ENCODE results near the gene GTF3A. TPM values are rescaled to one million over a fixed set of nuclear protein-coding genes. Genes with fewer than 3 reads are reported as not detected.

The GTF3A gene
- total RNA-seq, 1 donor, result 111 TPM

DNA sequence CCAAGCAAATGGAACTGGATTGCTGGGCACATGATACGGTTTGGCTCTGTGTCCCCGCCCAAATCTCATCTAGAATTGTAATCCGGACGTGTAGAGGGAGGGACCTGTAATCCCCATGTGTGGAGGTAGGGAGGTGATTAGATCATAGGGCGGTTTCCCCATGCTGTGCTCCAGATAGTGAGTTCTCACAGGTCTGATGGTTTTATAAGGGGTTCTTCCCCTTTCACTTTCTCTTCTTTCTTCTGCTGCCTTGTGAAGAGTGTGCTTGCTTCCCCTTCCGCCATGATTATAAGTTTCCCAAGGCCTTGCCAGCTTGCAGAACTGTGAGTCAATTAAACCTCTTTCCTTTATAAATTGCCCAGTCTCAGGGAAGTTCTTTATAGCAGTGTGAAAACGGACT, 58.6 kb downstream of the GTF3A start:
- TF ChIP-seq CTCF (IDR thresholded peaks at IDR 0.05; ENCODE audit: extremely low read depth, low read depth, low read length), result no peak
- no peaks in the 10 kb centered on the region for H3K79me2 ChIP-seq (ENCODE audit: insufficient read depth, low read length)
- no peaks in the 10 kb centered on the region for H3K36me3 ChIP-seq (ENCODE audit: insufficient read depth, low read length)
- no peaks in the 10 kb centered on the region for H3K9me3 ChIP-seq (ENCODE audit: low read depth, low read length)
- H3K4me1 ChIP-seq (ENCODE audit: insufficient read depth, low read length), result no peaks in the 10 kb centered on the region
- no peak overlapping the region for H3K27ac ChIP-seq (ENCODE audit: low read depth, low read length)
- no peaks in the 10 kb centered on the region for H4K20me1 ChIP-seq (ENCODE audit: insufficient read depth, low read length)
- H2AFZ ChIP-seq (ENCODE audit: low read length), result no peak overlapping the region
- H3K4me3 ChIP-seq (ENCODE audit: insufficient read depth, low read length), result no peak overlapping the region
- DNase-seq (ENCODE audit: insufficient read length, low spot score, missing footprints), result no peak
- peaks cover 2% of the 10 kb centered on the region for H3K27me3 ChIP-seq (ENCODE audit: insufficient read depth, low read length)
- no peak overlapping the region for H3K4me2 ChIP-seq (ENCODE audit: insufficient read depth, low read length)

DNA sequence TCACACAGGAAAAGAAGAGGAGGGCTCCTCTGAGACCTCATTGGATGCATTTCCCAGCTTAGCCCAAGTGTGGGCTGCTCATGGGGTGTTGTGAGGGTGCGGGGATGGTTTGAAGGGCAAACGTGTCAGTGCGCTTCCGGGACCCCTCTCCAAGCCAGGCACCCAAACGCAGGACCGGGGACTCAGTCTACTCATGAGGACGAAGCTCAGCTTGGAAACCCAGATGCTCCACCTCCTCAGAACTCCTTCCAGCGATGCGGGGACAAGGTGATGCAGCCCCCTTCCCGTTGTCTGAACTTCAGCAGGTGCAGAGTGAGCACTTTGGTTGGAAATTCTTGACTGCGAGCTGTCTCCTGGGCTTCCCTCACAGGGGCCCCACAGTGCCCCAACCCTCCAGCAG, 59.0 kb downstream of the GTF3A start:
- Histone ChIP-seq H4K20me1 (ENCODE audit: insufficient read depth, low read length) (no peaks in the 10 kb centered on the region), H3K4me1 (ENCODE audit: insufficient read depth, low read length) (no peaks in the 10 kb centered on the region), H3K4me3 (ENCODE audit: insufficient read depth, low read length) (no peak overlapping the region), H3K27me3 (ENCODE audit: insufficient read depth, low read length) (peaks cover 3% of the 10 kb centered on the region), H3K79me2 (ENCODE audit: insufficient read depth, low read length) (no peaks in the 10 kb centered on the region), H3K36me3 (ENCODE audit: insufficient read depth, low read length) (no peaks in the 10 kb centered on the region), H2AFZ (ENCODE audit: low read length) (no peak overlapping the region), H3K4me2 (ENCODE audit: insufficient read depth, low read length) (no peak overlapping the region), H3K9me3 (ENCODE audit: low read depth, low read length) (no peaks in the 10 kb centered on the region), H3K27ac (ENCODE audit: low read depth, low read length) (no peak overlapping the region)
- DNase-seq (ENCODE audit: insufficient read length, low spot score, missing footprints), result no peak
- TF ChIP-seq CTCF (IDR thresholded peaks at IDR 0.05; ENCODE audit: extremely low read depth, low read depth, low read length), result no peak

Small RNAs within 50 kb of the gene (small RNA-seq; reads per million reads assigned to genes)
- gene RNY1P1, result not detected

Other genes with a start within 250 kb of the GTF3A start
- 544 and 726 TPM in 2 replicates for gene RPL21, start 173.1 kb upstream of the GTF3A start, total RNA-seq
- gene RASL11A, start 153.8 kb upstream of the GTF3A start, total RNA-seq, result 8.8 and 11.9 TPM in 2 replicates
- gene MTIF3, start 25.9 kb downstream of the GTF3A start, total RNA-seq, result 63.6 and 65.5 TPM in 2 replicates
- 14.4 and 15.2 TPM in 2 replicates for gene LNX2, start 195.9 kb downstream of the GTF3A start, total RNA-seq
- gene POLR1D, start 197.3 kb downstream of the GTF3A start, total RNA-seq, result 84.6 and 93.7 TPM in 2 replicates

Measured in osteoblast (primary cell).